Type B pancreatic cell (in vitro differentiated cells): ENCODE results near the gene PSME4. TPM values are rescaled to one million over a fixed set of nuclear protein-coding genes. Genes with fewer than 3 reads are reported as not detected.

ENCODE experiments used
- DNase-seq: peaks from one replicate; pipeline ENCODE4 v3.0.0; 2021; ENCODE audit warnings: mixed read lengths; ENCODE audit not compliant: unreplicated experiment; ENCODE audit errors: extremely low spot score
- H3K27ac Mint-ChIP-seq: 2 replicates; pipeline ENCODE4 v1.8.0; 2021; ENCODE audit warnings: mild to moderate bottlenecking, mixed read lengths
- H3K27me3 Mint-ChIP-seq: 2 replicates; pipeline ENCODE4 v1.8.0; 2021; ENCODE audit warnings: mixed read lengths
- H3K36me3 Mint-ChIP-seq: 2 replicates; pipeline ENCODE4 v1.8.0; 2021; ENCODE audit warnings: mixed read lengths
- H3K4me1 Mint-ChIP-seq: one replicate; pipeline ENCODE4 v1.8.0; 2021; ENCODE audit warnings: mixed read lengths; ENCODE audit not compliant: unreplicated experiment
- H3K4me3 Mint-ChIP-seq: 2 replicates; pipeline ENCODE4 v1.8.0; 2021; ENCODE audit warnings: mild to moderate bottlenecking, mixed read lengths
- H3K9me3 Mint-ChIP-seq: 2 replicates; pipeline ENCODE4 v1.8.0; 2021; ENCODE audit warnings: mixed read lengths
- total RNA-seq: library from RNA; stranded (reverse); gene quantifications from 2 replicates; pipeline ENCODE4 v1.2.1, GENCODE V29; 2021; ENCODE audit warnings: low replicate concordance
- TF ChIP-seq, protein P1 (sequence below): fragments of 200-600 bp; sonication (generic); conservative IDR thresholded peaks from 2 replicates; pipeline ENCODE4 v1.5.0; 2021; ENCODE audit warnings: antibody characterized with exemption, mild to moderate bottlenecking

Gene PSME4
- total RNA-seq, 1 donor from 2014 or later, result 65.6 TPM

GRCh38 chr2:53913721-53914120, 57.1 kb downstream of the PSME4 start:
- TF ChIP-seq, protein P1, sequence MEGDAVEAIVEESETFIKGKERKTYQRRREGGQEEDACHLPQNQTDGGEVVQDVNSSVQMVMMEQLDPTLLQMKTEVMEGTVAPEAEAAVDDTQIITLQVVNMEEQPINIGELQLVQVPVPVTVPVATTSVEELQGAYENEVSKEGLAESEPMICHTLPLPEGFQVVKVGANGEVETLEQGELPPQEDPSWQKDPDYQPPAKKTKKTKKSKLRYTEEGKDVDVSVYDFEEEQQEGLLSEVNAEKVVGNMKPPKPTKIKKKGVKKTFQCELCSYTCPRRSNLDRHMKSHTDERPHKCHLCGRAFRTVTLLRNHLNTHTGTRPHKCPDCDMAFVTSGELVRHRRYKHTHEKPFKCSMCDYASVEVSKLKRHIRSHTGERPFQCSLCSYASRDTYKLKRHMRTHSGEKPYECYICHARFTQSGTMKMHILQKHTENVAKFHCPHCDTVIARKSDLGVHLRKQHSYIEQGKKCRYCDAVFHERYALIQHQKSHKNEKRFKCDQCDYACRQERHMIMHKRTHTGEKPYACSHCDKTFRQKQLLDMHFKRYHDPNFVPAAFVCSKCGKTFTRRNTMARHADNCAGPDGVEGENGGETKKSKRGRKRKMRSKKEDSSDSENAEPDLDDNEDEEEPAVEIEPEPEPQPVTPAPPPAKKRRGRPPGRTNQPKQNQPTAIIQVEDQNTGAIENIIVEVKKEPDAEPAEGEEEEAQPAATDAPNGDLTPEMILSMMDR, result no peak
- Mint-ChIP-seq H3K9me3 (no peaks in the 10 kb centered on the region), H3K4me1 (peaks cover 4% of the 10 kb centered on the region), H3K27ac (no peak overlapping the region), H3K4me3 (no peak overlapping the region), H3K36me3 (peaks cover 14% of the 10 kb centered on the region), H3K27me3 (no peaks in the 10 kb centered on the region)
- no peak for DNase-seq

- H3K9me3 Mint-ChIP-seq, result no peaks in the 10 kb centered on the region
- H3K27ac Mint-ChIP-seq, result no peak overlapping the region
- no peak overlapping the region for H3K4me3 Mint-ChIP-seq
- H3K36me3 Mint-ChIP-seq, result peaks cover 22% of the 10 kb centered on the region
- H3K4me1 Mint-ChIP-seq, result peaks cover 4% of the 10 kb centered on the region
- no peak for DNase-seq
- TF ChIP-seq, protein P1, result no peak
- no peaks in the 10 kb centered on the region for H3K27me3 Mint-ChIP-seq
These were observed 59.2 kb downstream of the PSME4 start for GRCh38 chr2:53911434-53912189.

DNA sequence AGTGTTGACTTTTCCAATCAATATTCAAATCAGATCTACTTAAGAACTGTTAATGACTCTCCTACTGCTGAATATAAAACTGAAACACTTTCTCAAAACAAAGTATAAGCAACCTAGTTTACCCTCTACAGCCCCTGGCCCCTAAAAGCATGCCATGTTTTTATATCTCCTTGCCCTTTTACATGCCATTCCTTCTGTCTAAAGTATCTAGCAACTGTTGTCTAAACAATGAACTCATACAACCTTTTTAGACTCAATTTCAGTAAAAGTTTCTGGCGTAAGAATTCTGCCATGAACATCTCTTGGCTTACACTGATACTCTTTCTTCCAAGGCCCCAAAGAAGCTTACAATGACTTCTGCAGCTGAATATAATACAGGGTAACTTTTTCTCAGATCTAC, 63.2 kb downstream of the PSME4 start:
- no peaks in the 10 kb centered on the region for H3K27me3 Mint-ChIP-seq
- H3K27ac Mint-ChIP-seq, result no peak overlapping the region
- no peak overlapping the region for H3K4me3 Mint-ChIP-seq
- peaks cover 29% of the 10 kb centered on the region for H3K36me3 Mint-ChIP-seq
- TF ChIP-seq, protein P1, result no peak
- peaks cover 4% of the 10 kb centered on the region for H3K4me1 Mint-ChIP-seq
- no peaks in the 10 kb centered on the region for H3K9me3 Mint-ChIP-seq
- DNase-seq, result no peak

- TF ChIP-seq, protein P1, result no peak
- H3K36me3 Mint-ChIP-seq, result peaks cover 35% of the 10 kb centered on the region
- no peaks in the 10 kb centered on the region for H3K4me1 Mint-ChIP-seq
- H3K4me3 Mint-ChIP-seq, result no peak overlapping the region
- H3K27ac Mint-ChIP-seq, result no peak overlapping the region
- no peak for DNase-seq
- no peaks in the 10 kb centered on the region for H3K9me3 Mint-ChIP-seq
- H3K27me3 Mint-ChIP-seq, result no peaks in the 10 kb centered on the region
These were observed 65.4 kb downstream of the PSME4 start for GRCh38 chr2:53905396-53905795.

DNA sequence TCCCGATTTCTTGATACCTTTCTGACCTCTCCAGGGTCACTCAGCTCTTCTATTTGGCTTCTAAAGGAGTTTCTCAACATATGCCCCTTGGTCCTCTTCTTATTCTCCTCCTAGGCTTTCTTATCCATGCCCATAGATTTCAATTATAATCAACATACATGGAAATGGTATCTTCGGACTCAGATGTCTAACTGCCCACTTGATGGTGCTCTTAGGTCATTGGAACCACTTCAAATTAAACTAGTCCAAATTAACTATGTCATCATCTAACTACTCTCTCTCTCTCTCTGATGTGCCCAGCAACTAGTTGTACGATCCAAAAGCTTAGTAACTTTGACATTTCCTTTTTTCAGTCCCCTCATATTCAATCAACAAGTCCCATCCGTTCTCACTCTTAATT, 67.8 kb downstream of the PSME4 start:
- Mint-ChIP-seq H3K36me3 (peaks cover 38% of the 10 kb centered on the region), H3K27ac (no peak overlapping the region), H3K4me1 (no peaks in the 10 kb centered on the region), H3K4me3 (no peak overlapping the region), H3K9me3 (no peaks in the 10 kb centered on the region), H3K27me3 (no peaks in the 10 kb centered on the region)
- TF ChIP-seq, protein P1, result no peak
- no peak for DNase-seq
